Neuronal stem cell (in vitro differentiated cells): ENCODE results near the gene TRMT1.

ENCODE experiments used
- DNase-seq: peaks from one replicate; pipeline ENCODE4 v3.0.0-alpha.2; 2013; ENCODE audit warnings: low spot score
- H2AFZ ChIP-seq: one replicate; pipeline ENCODE4 v1.6.1; 2013; ENCODE audit warnings: mild to moderate bottlenecking, low read length, inconsistent platforms
- H2AK5ac ChIP-seq: 2 replicates; pipeline ENCODE4 v1.6.1; 2013; ENCODE audit warnings: low read depth, mild to moderate bottlenecking, inconsistent platforms, low read length, moderate library complexity, mixed read lengths
- H2BK120ac ChIP-seq: 2 replicates; pipeline ENCODE4 v1.6.1; 2013; ENCODE audit warnings: low read depth, mild to moderate bottlenecking, inconsistent platforms, low read length, moderate library complexity, mixed read lengths
- H2BK12ac ChIP-seq: one replicate; pipeline ENCODE4 v1.6.1; 2013; ENCODE audit warnings: low read length, inconsistent platforms
- H2BK15ac ChIP-seq: 2 replicates; pipeline ENCODE4 v1.6.1; 2013; ENCODE audit warnings: mild to moderate bottlenecking, low read length, inconsistent platforms, mixed read lengths
- H2BK5ac ChIP-seq: one replicate; pipeline ENCODE4 v1.6.1; 2013; ENCODE audit warnings: inconsistent platforms, mild to moderate bottlenecking, low read length, moderate library complexity
- H3K14ac ChIP-seq: one replicate; pipeline ENCODE4 v1.6.1; 2013; ENCODE audit warnings: low read length, inconsistent platforms
- H3K18ac ChIP-seq: 2 replicates; pipeline ENCODE4 v1.6.1; 2013; ENCODE audit warnings: low read length, inconsistent platforms
- H3K23ac ChIP-seq: 2 replicates; pipeline ENCODE4 v1.6.1; 2013; ENCODE audit warnings: low read depth, mild to moderate bottlenecking, mixed read lengths, low read length, inconsistent platforms; ENCODE audit not compliant: poor library complexity
- H3K27ac ChIP-seq: replicated peaks from 3 replicates; pipeline ENCODE4 v1.5.1; 2013; ENCODE audit warnings: low read length, inconsistent platforms
- H3K27me3 ChIP-seq, 3 experiments: 2 replicates each; pipeline ENCODE4 v1.6.1; 2013; ENCODE audit warnings: low read length in 3 of 3, mild to moderate bottlenecking in 2 of 3, inconsistent platforms in 1 of 3, low read depth in 1 of 3, mixed read lengths in 1 of 3, moderate library complexity in 1 of 3; ENCODE audit not compliant: control insufficient read depth in 3 of 3, insufficient read depth in 3 of 3
- H3K36me3 ChIP-seq, 2 donors: replicated peaks in 1 of 2; 2 replicates each; pipeline ENCODE4 v1.6.1; 2013; ENCODE audit warnings: low read length in 2 of 2; ENCODE audit not compliant: control insufficient read depth in 2 of 2, insufficient read depth in 2 of 2
- H3K4ac ChIP-seq: 2 replicates; pipeline ENCODE4 v1.6.1; 2013; ENCODE audit warnings: inconsistent platforms, mild to moderate bottlenecking, low read length, moderate library complexity
- H3K4me1 ChIP-seq, 2 donors: 1 replicate in 1 of 2; 2 replicates in 1 of 2; pipeline ENCODE4 v1.6.1; 2013; ENCODE audit warnings: low read length in 2 of 2, low read depth in 1 of 2; ENCODE audit not compliant: control insufficient read depth in 2 of 2, insufficient read depth in 1 of 2
- H3K4me2 ChIP-seq: one replicate; pipeline ENCODE4 v1.6.1; 2013; ENCODE audit warnings: mild to moderate bottlenecking, low read length, inconsistent platforms; ENCODE audit not compliant: insufficient read depth, poor library complexity, severe bottlenecking
- H3K4me3 ChIP-seq, 2 donors: 2 replicates each; pipeline ENCODE4 v1.5.1; 2013; ENCODE audit warnings: low read length in 2 of 2, mild to moderate bottlenecking in 2 of 2, inconsistent platforms in 1 of 2, moderate library complexity in 1 of 2
- H3K79me1 ChIP-seq: one replicate; pipeline ENCODE4 v1.6.1; 2013; ENCODE audit warnings: low read depth, mild to moderate bottlenecking, inconsistent platforms, low read length, moderate library complexity
- H3K9ac ChIP-seq: one replicate; pipeline ENCODE4 v1.6.1; 2013; ENCODE audit warnings: mild to moderate bottlenecking, low read depth, low read length, inconsistent platforms; ENCODE audit not compliant: poor library complexity
- H3K9me3 ChIP-seq, 2 donors: replicated peaks in 1 of 2; 2 replicates each; pipeline versions ENCODE3 to v1.6.1; 2013; ENCODE audit warnings: low read length in 2 of 2, mild to moderate bottlenecking in 2 of 2, inconsistent platforms in 1 of 2, low read depth in 1 of 2, mixed read lengths in 1 of 2, moderate library complexity in 1 of 2; ENCODE audit not compliant: control insufficient read depth in 2 of 2, insufficient read depth in 1 of 2
- H4K8ac ChIP-seq: one replicate; pipeline ENCODE4 v1.6.1; 2013; ENCODE audit warnings: low read depth, mild to moderate bottlenecking, inconsistent platforms, low read length, moderate library complexity
- H4K91ac ChIP-seq: one replicate; pipeline ENCODE4 v1.6.1; 2013; ENCODE audit warnings: low read length, low read depth, mild to moderate bottlenecking, inconsistent platforms; ENCODE audit not compliant: poor library complexity
- WGBS, 2 donors: extraction: QIAGEN DNeasy Blood & Tissue Kit; methylation state at CpG; one replicate each; pipeline ENCODE4 v1.1.7; 2013; ENCODE audit warnings: missing lambda C conversion rate in 2 of 2, mixed read lengths in 1 of 2; ENCODE audit not compliant: insufficient read length in 2 of 2, insufficient replicate concordance in 1 of 2; ENCODE audit errors: extremely low coverage in 2 of 2; 5-methylcytosine and 5-hydroxymethylcytosine counted together

The TRMT1 gene

GRCh38 chr19:13057744-13058143 is 58.8 kb downstream of the TRMT1 start:
- Histone ChIP-seq H3K23ac (no peak overlapping the region), H3K4ac (no peak overlapping the region), H3K4me1 (peaks cover 22 to 47% of the 10 kb centered on the region in 2 donors), H3K27me3 (peaks cover 16 to 100% (median 85%) of the 10 kb centered on the region in 3 experiments), H2BK5ac (no peak overlapping the region), H3K36me3 (no peaks in the 10 kb centered on the region), H2BK15ac (no peak overlapping the region), H2BK120ac (no peak overlapping the region), H3K9ac (no peak overlapping the region), H2AK5ac (peak overlapping the region; percentile 22), H3K14ac (no peak overlapping the region), H4K91ac (no peak overlapping the region), H3K18ac (peak overlapping the region; percentile 32), H3K27ac (no peak overlapping the region), H3K9me3 (no peaks in the 10 kb centered on the region), H3K4me3 (no peak overlapping the region), H2AFZ (no peak overlapping the region), H3K4me2 (no peak overlapping the region), H4K8ac (no peak overlapping the region), H2BK12ac (no peak overlapping the region), H3K79me1 (no peaks in the 10 kb centered on the region)
- DNase-seq: no peak
- WGBS, 2 donors: no CpG with 5 or more reads among the region's 2 CpGs

GRCh38 chr19:13057147-13057572 is 59.4 kb downstream of the TRMT1 start:
- Histone ChIP-seq H3K23ac (peak overlapping the region; percentile 40), H4K91ac (no peak overlapping the region), H3K27ac (no peak overlapping the region), H2BK12ac (peak overlapping the region; percentile 7), H3K4me2 (no peak overlapping the region), H3K9me3 (no peaks in the 10 kb centered on the region), H2BK5ac (no peak overlapping the region), H3K9ac (peak overlapping the region; percentile 51), H2AFZ (no peak overlapping the region), H2BK15ac (no peak overlapping the region), H3K36me3 (no peaks in the 10 kb centered on the region), H2AK5ac (no peak overlapping the region), H4K8ac (no peak overlapping the region), H3K4ac (no peak overlapping the region), H2BK120ac (no peak overlapping the region), H3K4me3 (no peak overlapping the region), H3K27me3 (peaks cover 14 to 100% (median 85%) of the 10 kb centered on the region in 3 experiments), H3K14ac (no peak overlapping the region), H3K79me1 (no peaks in the 10 kb centered on the region), H3K18ac (peak overlapping the region; percentile 33), H3K4me1 (peaks cover 22 to 53% of the 10 kb centered on the region in 2 donors)
- no CpG with 5 or more reads among the region's 15 CpGs for WGBS, 2 donors
- DNase-seq: no peak

- no CpG with 5 or more reads among the region's 17 CpGs for WGBS, 2 donors
- no peak overlapping the region for H2AFZ ChIP-seq
- H3K27me3 ChIP-seq: peaks cover 14 to 97% (median 82%) of the 10 kb centered on the region in 3 experiments
- H4K91ac ChIP-seq: no peak overlapping the region
- H3K27ac ChIP-seq: no peak overlapping the region
- H2AK5ac ChIP-seq: peak overlapping the region; percentile 16
- H3K18ac ChIP-seq: peak overlapping the region; percentile 40
- H2BK12ac ChIP-seq: no peak overlapping the region
- no peak overlapping the region for H2BK120ac ChIP-seq
- no peaks in the 10 kb centered on the region for H3K36me3 ChIP-seq
- no peak overlapping the region for H4K8ac ChIP-seq
- H3K4me1 ChIP-seq: peaks cover 25 to 58% of the 10 kb centered on the region in 2 donors
- H3K23ac ChIP-seq: no peak overlapping the region
- no peaks in the 10 kb centered on the region for H3K9me3 ChIP-seq
- no peak overlapping the region for H3K14ac ChIP-seq
- no peak overlapping the region for H3K4ac ChIP-seq
- DNase-seq: no peak
- no peak overlapping the region for H2BK15ac ChIP-seq
- no peak overlapping the region for H3K4me2 ChIP-seq
- H3K4me3 ChIP-seq: no peak overlapping the region
- no peak overlapping the region for H3K9ac ChIP-seq
- H3K79me1 ChIP-seq: no peaks in the 10 kb centered on the region
- H2BK5ac ChIP-seq: no peak overlapping the region
These were observed 60.4 kb downstream of the TRMT1 start for GRCh38 chr19:13056052-13056660.

GRCh38 chr19:13055213-13056051 is 61.1 kb downstream of the TRMT1 start:
- Histone ChIP-seq H3K27ac (no peak overlapping the region), H4K91ac (no peak overlapping the region), H3K36me3 (no peaks in the 10 kb centered on the region), H2BK120ac (no peak overlapping the region), H2AFZ (no peak overlapping the region), H3K14ac (no peak overlapping the region), H3K4me2 (peak overlapping the region; percentile 20), H2BK5ac (no peak overlapping the region), H3K27me3 (peaks cover 14 to 97% (median 82%) of the 10 kb centered on the region in 3 experiments), H3K23ac (no peak overlapping the region), H3K18ac (peak overlapping the region; percentile 88), H2BK12ac (no peak overlapping the region), H3K79me1 (no peaks in the 10 kb centered on the region), H3K4me1 (peaks cover 22 to 59% of the 10 kb centered on the region in 2 donors), H3K9me3 (no peaks in the 10 kb centered on the region), H2AK5ac (peak overlapping the region; percentile 16), H2BK15ac (no peak overlapping the region), H3K4me3 (no peak overlapping the region), H3K4ac (no peak overlapping the region), H4K8ac (no peak overlapping the region), H3K9ac (peak overlapping the region; percentile 4)
- DNase-seq: no peak
- no CpG with 5 or more reads among the region's 29 CpGs for WGBS, 2 donors
